ENCODE data around the gene DIDO1.

The DIDO1 gene

GRCh38 chr20:62949962-62950361, 23.7 kb upstream of the DIDO1 start:
- DNase-seq = no peak

GRCh38 chr20:62949153-62949821, 23.0 kb upstream of the DIDO1 start:
- no peak for DNase-seq

- DNase-seq = no peak
Measured at GRCh38 chr20:62947532-62948300, 21.4 kb upstream of the DIDO1 start.

GRCh38 chr20:62946918-62947317, 20.6 kb upstream of the DIDO1 start:
- no peak for DNase-seq

- DNase-seq = no peak
Measured at GRCh38 chr20:62945771-62946339, 19.6 kb upstream of the DIDO1 start.

- no peak for DNase-seq
Measured at GRCh38 chr20:62944746-62945145, 18.4 kb upstream of the DIDO1 start.

- DNase-seq = no peak
Measured at GRCh38 chr20:62944184-62944583, 17.9 kb upstream of the DIDO1 start.

GRCh38 chr20:62943396-62943795, 17.1 kb upstream of the DIDO1 start:
- no peak for DNase-seq

GRCh38 chr20:62942456-62942855, 16.2 kb upstream of the DIDO1 start:
- no peak for DNase-seq

- no peak for DNase-seq
Measured at GRCh38 chr20:62941792-62942191, 15.5 kb upstream of the DIDO1 start.

- DNase-seq = no peak
Measured at GRCh38 chr20:62940875-62941274, 14.6 kb upstream of the DIDO1 start.

GRCh38 chr20:62938105-62938888, 12.0 kb upstream of the DIDO1 start, which contains the start of gene GID8:
TSS of gene GID8 (plus strand) at chr20:62938147. CDS start at chr20:62941503, 3,356 bp downstream.
- no peak for DNase-seq

- peak; percentile 50 for DNase-seq
Measured at GRCh38 chr20:62937268-62938104, 11.2 kb upstream of the DIDO1 start.

GRCh38 chr20:62935968-62936585, 9.8 kb upstream of the DIDO1 start:
- DNase-seq = no peak

- no peak for DNase-seq
Measured at GRCh38 chr20:62935204-62935967, 9.1 kb upstream of the DIDO1 start.

- no peak for DNase-seq
Measured at GRCh38 chr20:62933966-62934365, 7.7 kb upstream of the DIDO1 start.

- no peak for DNase-seq
Measured at GRCh38 chr20:62931464-62931863, 5.2 kb upstream of the DIDO1 start.

- no peak for DNase-seq
Measured at GRCh38 chr20:62929051-62929538, 2.8 kb upstream of the DIDO1 start.

- DNase-seq = no peak
Measured at GRCh38 chr20:62928246-62928939, 2.1 kb upstream of the DIDO1 start.

- no peak for DNase-seq
Measured at GRCh38 chr20:62927128-62927705, 912 bp upstream of the DIDO1 start.
